Upper lobe of right lung (tissue), 1 donor: ENCODE data around the gene CPD. TPM values are rescaled to one million over a fixed set of nuclear protein-coding genes. Genes with fewer than 3 reads are reported as not detected.
"Not testable (repeated sequence)": the region's sequence is repeated elsewhere in the genome, so short reads cannot be mapped to it uniquely, and the experiment has no call there.

Experiments
- ATAC-seq: fragments of 200-7000 bp; cut with Tn5 transposase; one replicate; pipeline ENCODE4 v1.9.1; 2020; ENCODE audit warnings: mild to moderate bottlenecking, moderate library complexity
- DNase-seq: peaks from one replicate; pipeline ENCODE4 v3.0.0-alpha.2; 2020
- H3K27ac ChIP-seq: fragments of 200-600 bp; one replicate; pipeline ENCODE4 v1.8.0; 2022
- H3K27me3 ChIP-seq: fragments of 200-600 bp; one replicate; pipeline ENCODE4 v1.8.0; 2022; ENCODE audit warnings: mild to moderate bottlenecking
- H3K36me3 ChIP-seq: fragments of 200-600 bp; one replicate; pipeline ENCODE4 v1.8.0; 2022
- H3K4me1 ChIP-seq: fragments of 200-600 bp; one replicate; pipeline ENCODE4 v1.8.0; 2022
- H3K4me3 ChIP-seq: fragments of 200-600 bp; one replicate; pipeline ENCODE4 v1.8.0; 2022; ENCODE audit warnings: mild to moderate bottlenecking
- H3K9me3 ChIP-seq: fragments of 200-600 bp; one replicate; pipeline ENCODE4 v1.8.0; 2022
- CTCF ChIP-seq: fragments of 200-600 bp; IDR thresholded peaks from one replicate; pipeline ENCODE4 v1.8.0; 2022; ENCODE audit warnings: antibody characterized with exemption
- intact Hi-C: fragments of 100-400 bp; cut with DNase I; formaldehyde crosslinking; loops from one replicate; pipeline ENCODE4 v1.11.0; 2022
- total RNA-seq: library from RNA; stranded (reverse); fragmentation: NEBNext Ultra II Directional; extraction: Animal tissue kit (Norgen Biotek cat#: 25700); gene quantifications from one replicate; pipeline ENCODE4 v1.2.1, GENCODE V29; 2021
- donor health status: DM: no; HTN: yes; CAD: no; lungs with severe emphysema.

The CPD gene
- total RNA-seq, 1 donor from 2014 or later: 75.3 TPM

- Histone ChIP-seq H3K27me3 (no peaks in the 10 kb centered on the region), H3K27ac (no peak overlapping the region), H3K4me3 (no peak overlapping the region), H3K4me1 (no peaks in the 10 kb centered on the region), H3K9me3 (no peaks in the 10 kb centered on the region), H3K36me3 (peaks cover 54% of the 10 kb centered on the region)
- ATAC-seq: no peak
- intact Hi-C loops: no loop called here
- no peak for TF ChIP-seq CTCF
- DNase-seq: no peak
These were observed 48.9 kb downstream of the CPD start for GRCh38 chr17:30427611-30428010.

- peaks cover 43% of the 10 kb centered on the region for H3K36me3 ChIP-seq
These were observed 50.4 kb downstream of the CPD start for GRCh38 chr17:30429155-30429554.

GRCh38 chr17:30433514-30433913 lies 54.8 kb downstream of the CPD start:
- DNase-seq (no peak), ATAC-seq (peak; percentile 74)
- no peaks in the 10 kb centered on the region for H3K9me3 ChIP-seq
- intact Hi-C loops: no loop called here
- peaks cover 34% of the 10 kb centered on the region for H3K36me3 ChIP-seq
- TF ChIP-seq CTCF: no peak
- no peak overlapping the region for H3K4me3 ChIP-seq
- no peak overlapping the region for H3K27ac ChIP-seq
- H3K27me3 ChIP-seq: no peaks in the 10 kb centered on the region
- H3K4me1 ChIP-seq: peaks cover 6% of the 10 kb centered on the region

More at GRCh38 chr17:30429155-30429554, 50.4 kb downstream of the CPD start:
- intact Hi-C loops: no loop called here
- no peak overlapping the region for H3K27ac ChIP-seq
- no peaks in the 10 kb centered on the region for H3K27me3 ChIP-seq
- TF ChIP-seq CTCF: no peak
- H3K4me1 ChIP-seq: peaks cover 6% of the 10 kb centered on the region
- ATAC-seq (no peak), DNase-seq (no peak)
- no peaks in the 10 kb centered on the region for H3K9me3 ChIP-seq
- H3K4me3 ChIP-seq: no peak overlapping the region

GRCh38 chr17:30436729-30437128 lies 58.0 kb downstream of the CPD start:
- no peak overlapping the region for H3K27ac ChIP-seq
- DNase-seq (no peak), ATAC-seq (no peak)
- peaks cover 31% of the 10 kb centered on the region for H3K36me3 ChIP-seq
- no peaks in the 10 kb centered on the region for H3K9me3 ChIP-seq
- peaks cover 6% of the 10 kb centered on the region for H3K4me1 ChIP-seq
- no peak overlapping the region for H3K4me3 ChIP-seq
- H3K27me3 ChIP-seq: no peaks in the 10 kb centered on the region
- TF ChIP-seq CTCF: no peak
- intact Hi-C loops: no loop called here

GRCh38 chr17:30443721-30444120 lies 65.0 kb downstream of the CPD start:
- TF ChIP-seq CTCF: no peak
- H3K27ac ChIP-seq: no peak overlapping the region
- no peak overlapping the region for H3K4me3 ChIP-seq
- no peaks in the 10 kb centered on the region for H3K9me3 ChIP-seq
- H3K4me1 ChIP-seq: no peaks in the 10 kb centered on the region
- H3K36me3 ChIP-seq: peaks cover 24% of the 10 kb centered on the region
- intact Hi-C loops: no loop called here
- no peaks in the 10 kb centered on the region for H3K27me3 ChIP-seq
- no peak for ATAC-seq
- no peak for DNase-seq

- peaks cover 43% of the 10 kb centered on the region for H3K36me3 ChIP-seq
- ATAC-seq: not testable (repeated sequence)
These were observed 67.9 kb downstream of the CPD start for GRCh38 chr17:30446640-30447039.

More at GRCh38 chr17:30446640-30447039, 67.9 kb downstream of the CPD start:
- H3K9me3 ChIP-seq, H3K4me3 ChIP-seq, DNase-seq, intact Hi-C loops, H3K27ac ChIP-seq, H3K4me1 ChIP-seq, H3K27me3 ChIP-seq: not testable (repeated sequence)
